OCI-LY7 (cell line): ENCODE data around the gene FAM89B. TPM values are rescaled to one million over a fixed set of nuclear protein-coding genes. Genes with fewer than 3 reads are reported as not detected.
"Not testable (repeated sequence)": the region's sequence is repeated elsewhere in the genome, so short reads cannot be mapped to it uniquely, and the experiment has no call there.

Experiments used
- Bru-seq: library from RNA; stranded (reverse); fragments of 400-500 nt; gene quantifications from one replicate; lab custom pipeline; 2021; lab: Mats Ljungman, UMichigan
- BruChase-seq, 2 experiments: library from RNA; stranded (reverse); fragments of 400-500 nt; gene quantifications; one replicate each; lab custom pipeline; 2021; lab: Mats Ljungman, UMichigan
- BruUV-seq: library from RNA; stranded (reverse); fragments of 400-500 nt; replicated peaks from 2 replicates; lab custom pipeline; 2021; lab: Mats Ljungman, UMichigan
- CTCF ChIA-PET: fragments of 300-600 bp; sonication (Branson Sonifier 250); formaldehyde crosslinking; loops from one replicate; lab custom pipeline; 2022; ENCODE audit warnings: antibody characterized with exemption; ENCODE audit not compliant: unreplicated experiment; lab: Charles Lee
- POLR2A ChIA-PET: fragments of 300-600 bp; sonication (Branson Sonifier 250); formaldehyde crosslinking; loops from one replicate; lab custom pipeline; 2022; ENCODE audit warnings: antibody characterized with exemption; lab: Charles Lee
- DNase-seq: peaks from one replicate; pipeline ENCODE4 v3.0.0-alpha.2; 2015; ENCODE audit warnings: low spot score
- H2AFZ ChIP-seq: fragments of 200-600 bp; sonication (generic), shearing (Covaris generic); 2 replicates; pipeline ENCODE4 v1.6.1; 2014; ENCODE audit warnings: mild to moderate bottlenecking, antibody characterized with exemption, low read length, moderate library complexity
- H3K27ac ChIP-seq: fragments of 200-600 bp; sonication (generic); 2 replicates; pipeline ENCODE4 v1.5.1; 2014; ENCODE audit warnings: mixed run types, low read depth, mild to moderate bottlenecking, moderate library complexity, low read length, inconsistent platforms; ENCODE audit not compliant: poor library complexity, severe bottlenecking
- H3K36me3 ChIP-seq: fragments of 200-600 bp; sonication (generic); 2 replicates; pipeline ENCODE4 v1.6.1; 2014; ENCODE audit warnings: mild to moderate bottlenecking, antibody characterized with exemption, low read length, moderate library complexity, mixed read lengths; ENCODE audit not compliant: insufficient read depth
- H3K4me1 ChIP-seq: fragments of 200-600 bp; sonication (generic); 2 replicates; pipeline ENCODE4 v1.5.1; 2014; ENCODE audit warnings: mild to moderate bottlenecking, low read length; ENCODE audit not compliant: insufficient read depth, poor library complexity, severe bottlenecking
- H3K4me2 ChIP-seq: fragments of 200-600 bp; sonication (generic); 2 replicates; pipeline ENCODE4 v1.6.1; 2014; ENCODE audit warnings: mild to moderate bottlenecking, low read length
- H3K4me3 ChIP-seq: fragments of 200-600 bp; sonication (generic); 2 replicates; pipeline ENCODE4 v1.5.1; 2014; ENCODE audit warnings: mild to moderate bottlenecking, low read depth, low read length; ENCODE audit not compliant: poor library complexity, severe bottlenecking
- H3K79me2 ChIP-seq: fragments of 200-600 bp; sonication (generic); 2 replicates; pipeline ENCODE4 v1.6.1; 2016; ENCODE audit warnings: low read depth, mild to moderate bottlenecking, low read length, moderate library complexity, mixed read lengths; ENCODE audit not compliant: insufficient read depth
- H3K9me2 ChIP-seq: fragments of 200-600 bp; sonication (generic); 2 replicates; pipeline ENCODE4 v1.6.1; 2016; ENCODE audit warnings: mild to moderate bottlenecking, low read length, mixed read lengths; ENCODE audit not compliant: insufficient read depth
- H3K9me3 ChIP-seq: fragments of 200-600 bp; sonication (generic); 2 replicates; pipeline ENCODE4 v1.6.1; 2014; ENCODE audit warnings: mild to moderate bottlenecking, mixed run types, low read length, mixed read lengths
- H4K20me1 ChIP-seq: fragments of 200-600 bp; sonication (generic); 2 replicates; pipeline ENCODE4 v1.6.1; 2014; ENCODE audit warnings: mild to moderate bottlenecking, antibody characterized with exemption, low read length, moderate library complexity, mixed read lengths; ENCODE audit not compliant: insufficient read depth
- EZH2phosphoT487 ChIP-seq: fragments of 200-600 bp; sonication (generic); IDR thresholded peaks from 2 replicates; pipeline ENCODE4 v1.6.1; 2018; ENCODE audit warnings: low read depth, borderline replicate concordance, mild to moderate bottlenecking, mixed run types, antibody characterized with exemption, low read length, moderate library complexity, mixed read lengths
- intact Hi-C: fragments of 100-400 bp; cut with micrococcal nuclease; formaldehyde crosslinking; loops from one replicate; pipeline ENCODE4 v1.10.0; 2022; ENCODE audit not compliant: unreplicated experiment
- long read RNA-seq: library from polyadenylated mRNA; stranded (forward); transcript quantifications from one replicate; pipeline ENCODE4 v2.0.0, GENCODE V29; 2022
- total RNA-seq, 2 experiments: library from RNA; depleted of rRNA in 1 of 2; stranded (reverse); fragments of >200 nt in 1 of 2; shearing (Covaris generic) in 1 of 2; gene quantifications; 2 replicates each; pipeline ENCODE4 v1.2.3, GENCODE V29; 2014 to 2022
- TF ChIP-seq, protein P1 (sequence below): fragments of 200-600 bp; sonication (generic); conservative IDR thresholded peaks from 2 replicates; pipeline ENCODE4 v1.5.1; 2014; ENCODE audit warnings: mild to moderate bottlenecking, antibody characterized with exemption, low read length, moderate library complexity, mixed read lengths

The FAM89B gene
- total RNA-seq (2014; rRNA removed; shearing (Covaris generic)) (16.1 and 26.4 TPM in 2 replicates), total RNA-seq (2022) (17.9 and 25.3 TPM in 2 replicates), Bru-seq, nascent RNA (percentile 53 among the genes with signal in this experiment), BruChase-seq, experiment 1, labeled RNA remaining after a 6-hour chase (percentile 61 among the genes with signal in this experiment), BruChase-seq, experiment 2, labeled RNA remaining after a 2-hour chase (percentile 63 among the genes with signal in this experiment)
- long read RNA-seq, transcript FAM89B-203 (2 exons, 1,263 nt): major isoform, 36 of 58 reads
- long read RNA-seq, transcript FAM89B-201 (2 exons, 1,409 nt): minor isoform, 6 of 58 reads
- long read RNA-seq, transcript FAM89B-202 (2 exons, 1,337 nt): minor isoform, 14 of 58 reads
- long read RNA-seq, partial matches to known transcripts: 0 of 58 reads
- long read RNA-seq, other reads (novel, unspliced or antisense): 2 of 58 reads

DNA sequence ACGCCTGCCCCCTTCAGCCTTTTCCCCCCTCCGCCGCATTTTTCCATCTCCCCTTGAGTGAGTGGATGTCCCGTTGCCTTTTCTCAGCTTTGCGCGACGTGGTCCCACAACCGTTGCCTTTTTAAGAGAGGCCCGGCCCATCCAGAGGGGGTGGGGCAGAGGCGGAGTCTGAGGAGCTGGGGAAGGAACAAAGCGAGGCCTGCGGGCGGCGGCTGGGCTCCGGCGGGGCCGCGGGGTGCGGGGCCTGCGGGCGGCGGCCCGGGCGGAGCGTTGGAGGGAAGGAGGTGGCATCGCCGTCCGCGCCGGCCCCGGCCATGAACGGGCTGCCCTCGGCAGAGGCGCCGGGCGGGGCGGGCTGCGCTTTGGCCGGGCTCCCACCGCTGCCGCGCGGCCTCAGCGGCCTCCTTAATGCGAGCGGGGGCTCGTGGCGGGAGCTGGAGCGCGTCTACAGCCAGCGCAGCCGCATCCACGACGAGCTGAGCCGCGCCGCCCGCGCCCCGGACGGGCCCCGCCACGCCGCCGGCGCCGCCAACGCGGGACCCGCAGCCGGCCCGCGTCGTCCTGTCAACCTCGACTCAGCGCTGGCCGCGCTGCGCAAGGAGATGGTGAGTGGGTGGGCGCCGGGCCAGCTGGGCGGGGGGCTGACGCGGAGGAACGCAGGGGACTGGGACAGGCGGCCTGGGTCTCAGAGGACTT is at the start of gene FAM89B:
FAM89B (plus strand) TSS at position 183 of the 696 bp plus-strand sequence; CDS start at position 315, 132 bp downstream.
- H4K20me1 ChIP-seq: peaks cover 7% of the 10 kb centered on the region; the same call in 1 of the 2 replicates
- CTCF ChIA-PET: interaction anchor here (1.3 kb wide), 1 partner anchor 32 kb away, joined by 3 read pairs; no protein-coding TSS in a partner anchor
- peak within 1 kb of the TSS; percentile 84 for H3K27ac ChIP-seq
- DNase-seq: peak; percentile 85
- H3K9me2 ChIP-seq: no peaks in the 10 kb centered on the region
- POLR2A ChIA-PET: interaction anchor here (0.7 to 1.4 kb wide), 3 partner anchors 43 to 437 kb away, joined by 3 to 4 read pairs (median 3); partner anchors contain the start of gene PCNX3
- peaks cover 61% of the 10 kb centered on the region for H3K4me1 ChIP-seq
- peak within 1 kb of the TSS; percentile 94 for H3K4me3 ChIP-seq
- intact Hi-C loops: loop anchor here (1.0 to 10.0 kb wide), 3 partner anchors 26 to 718 kb away; partner anchors contain the start of gene RELA
- TF ChIP-seq, protein P1, sequence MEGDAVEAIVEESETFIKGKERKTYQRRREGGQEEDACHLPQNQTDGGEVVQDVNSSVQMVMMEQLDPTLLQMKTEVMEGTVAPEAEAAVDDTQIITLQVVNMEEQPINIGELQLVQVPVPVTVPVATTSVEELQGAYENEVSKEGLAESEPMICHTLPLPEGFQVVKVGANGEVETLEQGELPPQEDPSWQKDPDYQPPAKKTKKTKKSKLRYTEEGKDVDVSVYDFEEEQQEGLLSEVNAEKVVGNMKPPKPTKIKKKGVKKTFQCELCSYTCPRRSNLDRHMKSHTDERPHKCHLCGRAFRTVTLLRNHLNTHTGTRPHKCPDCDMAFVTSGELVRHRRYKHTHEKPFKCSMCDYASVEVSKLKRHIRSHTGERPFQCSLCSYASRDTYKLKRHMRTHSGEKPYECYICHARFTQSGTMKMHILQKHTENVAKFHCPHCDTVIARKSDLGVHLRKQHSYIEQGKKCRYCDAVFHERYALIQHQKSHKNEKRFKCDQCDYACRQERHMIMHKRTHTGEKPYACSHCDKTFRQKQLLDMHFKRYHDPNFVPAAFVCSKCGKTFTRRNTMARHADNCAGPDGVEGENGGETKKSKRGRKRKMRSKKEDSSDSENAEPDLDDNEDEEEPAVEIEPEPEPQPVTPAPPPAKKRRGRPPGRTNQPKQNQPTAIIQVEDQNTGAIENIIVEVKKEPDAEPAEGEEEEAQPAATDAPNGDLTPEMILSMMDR: no peak
- TF ChIP-seq EZH2phosphoT487: no peak
- H2AFZ ChIP-seq: no peak within 1 kb of the TSS
- H3K4me2 ChIP-seq: peak within 1 kb of the TSS; percentile 98
- BruUV-seq: no TSS peak
- no peaks in the 10 kb centered on the region for H3K9me3 ChIP-seq
- H3K79me2 ChIP-seq: peaks cover 47% of the 10 kb centered on the region
- peaks cover 8% of the 10 kb centered on the region; the same call in 1 of the 2 replicates for H3K36me3 ChIP-seq

DNA sequence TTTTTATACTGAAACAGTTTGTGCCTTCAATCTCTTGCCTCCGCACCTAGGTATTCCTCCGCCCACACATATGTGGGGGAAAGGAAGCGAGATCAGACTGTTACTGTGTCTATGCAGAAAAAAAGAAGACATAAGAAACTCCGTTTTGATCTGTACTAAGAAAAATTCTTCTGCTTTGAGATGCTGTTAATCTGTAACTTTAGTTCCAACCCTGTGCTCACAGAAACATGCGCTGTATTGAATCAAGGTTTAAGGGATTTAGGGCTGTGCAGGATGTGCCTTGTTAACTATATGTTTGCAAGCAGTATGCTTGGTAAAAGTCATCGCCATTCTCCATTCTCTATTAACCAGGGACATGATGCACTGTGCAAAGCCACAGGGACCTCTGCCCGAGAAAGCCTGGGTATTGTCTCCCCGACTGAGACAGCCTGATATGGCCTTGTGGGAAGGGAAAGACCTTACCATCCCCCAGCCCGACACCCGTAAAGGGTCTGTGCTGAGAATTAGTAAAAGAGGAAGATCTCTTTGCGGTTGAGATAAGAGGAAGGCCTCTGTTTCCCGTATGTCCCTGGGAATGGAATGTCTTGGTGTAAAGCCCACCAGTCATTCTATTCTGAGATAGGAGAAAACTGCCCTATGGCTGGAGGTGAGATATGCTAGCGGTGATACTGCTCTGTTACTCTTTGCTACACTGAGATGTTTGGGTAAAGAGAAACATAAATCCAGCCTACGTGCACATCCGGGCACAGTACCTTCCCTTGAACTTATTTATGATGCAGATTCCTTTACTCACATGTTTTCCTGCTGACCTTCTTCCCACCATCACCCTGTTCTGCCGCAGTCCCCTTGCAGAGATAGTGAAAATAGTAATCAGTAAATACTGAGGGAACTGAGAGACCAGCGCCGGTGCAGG is 49.4 kb upstream of the FAM89B start:
- Histone ChIP-seq H2AFZ (peak overlapping the region; percentile 16; the same call in 1 of the 2 replicates), H3K4me2 (peak overlapping the region; percentile 30; the same call in 1 of the 2 replicates), H3K4me1 (peaks cover 22% of the 10 kb centered on the region)
- H3K27ac ChIP-seq, CTCF ChIA-PET, H3K4me3 ChIP-seq, intact Hi-C loops, H4K20me1 ChIP-seq, POLR2A ChIA-PET, H3K79me2 ChIP-seq, DNase-seq, H3K9me3 ChIP-seq, H3K9me2 ChIP-seq, H3K36me3 ChIP-seq, BruUV-seq: not testable (repeated sequence)

DNA sequence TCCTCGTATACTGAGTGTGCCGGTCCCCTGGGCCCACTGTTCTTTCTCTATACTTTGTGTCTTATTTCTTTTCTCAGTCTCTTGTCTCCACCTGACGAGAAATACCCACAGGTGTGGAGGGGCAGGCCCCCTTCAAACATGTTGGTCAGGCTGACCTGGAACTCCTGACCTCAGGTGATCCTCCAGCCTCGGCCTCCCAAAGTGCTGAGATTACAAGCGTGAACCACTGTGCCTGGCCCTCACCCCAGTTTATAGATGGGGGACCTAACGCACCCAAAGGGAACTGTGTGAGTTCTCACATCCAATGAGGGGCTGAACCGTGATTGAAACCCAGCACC is 48.7 kb upstream of the FAM89B start:
- POLR2A ChIA-PET, DNase-seq, H4K20me1 ChIP-seq, H3K9me2 ChIP-seq, CTCF ChIA-PET, H2AFZ ChIP-seq, H3K36me3 ChIP-seq, BruUV-seq, H3K4me3 ChIP-seq, H3K79me2 ChIP-seq, H3K27ac ChIP-seq, H3K9me3 ChIP-seq, intact Hi-C loops: not testable (repeated sequence)
- peaks cover 22% of the 10 kb centered on the region for H3K4me1 ChIP-seq
- peak overlapping the region; percentile 30; the same call in 1 of the 2 replicates for H3K4me2 ChIP-seq
